Colonic mucosa (tissue), 4 donors: Measurements from ENCODE around the gene RBFOX2. TPM values are rescaled to one million over a fixed set of nuclear protein-coding genes. Genes with fewer than 3 reads are reported as not detected.
"Not testable (repeated sequence)": the region's sequence is repeated elsewhere in the genome, so short reads cannot be mapped to it uniquely, and the experiment has no call there.

Experiments used
- DNase-seq: peaks from one replicate; pipeline ENCODE4 v3.0.0-alpha.2; 2020
- H3K27ac ChIP-seq: fragments of 200-600 bp; one replicate; pipeline ENCODE4 v1.8.0; 2021
- H3K27me3 ChIP-seq: fragments of 200-600 bp; one replicate; pipeline ENCODE4 v1.8.0; 2021
- H3K36me3 ChIP-seq: fragments of 200-600 bp; one replicate; pipeline ENCODE4 v1.8.0; 2021
- H3K4me1 ChIP-seq: fragments of 200-600 bp; one replicate; pipeline ENCODE4 v1.8.0; 2021; ENCODE audit warnings: mild to moderate bottlenecking
- H3K4me3 ChIP-seq: fragments of 200-600 bp; one replicate; pipeline ENCODE4 v1.8.0; 2021
- H3K9ac ChIP-seq, 2 donors: one replicate each; pipeline ENCODE4 v1.7.0; 2013; ENCODE audit warnings: control low read depth in 2 of 2, low read depth in 2 of 2, low read length in 2 of 2
- H3K9me3 ChIP-seq: fragments of 200-600 bp; one replicate; pipeline ENCODE4 v1.8.0; 2021
- CTCF ChIP-seq: fragments of 200-600 bp; IDR thresholded peaks from one replicate; pipeline ENCODE4 v1.8.0; 2022; ENCODE audit warnings: antibody characterized with exemption, mild to moderate bottlenecking
- intact Hi-C: fragments of 100-400 bp; cut with DNase I; formaldehyde crosslinking; loops from one replicate; pipeline ENCODE4 v1.14.1; 2022
- total RNA-seq, 2 donors: library from RNA; stranded (reverse); fragmentation: NEBNext Ultra II Directional in 1 of 2; extraction: Animal tissue kit (Norgen Biotek cat#: 25700) in 1 of 2; gene quantifications; one replicate each; pipeline ENCODE4 v1.2.1, GENCODE V29; 2021
- donor health status: healthy.
- donor health status: DM: no; HTN: no; CAD: no.
- donor health status: DM: no; HTN: no; CAD: no.

RBFOX2 gene
- total RNA-seq, 2 donors from 2014 or later = 44.4 to 60.2 TPM

GRCh38 chr22:35808377-35808776 is 220.2 kb downstream of the RBFOX2 start:
- no peak for TF ChIP-seq CTCF
- no peak for DNase-seq
- Histone ChIP-seq H3K27me3 (no peaks in the 10 kb centered on the region), H3K4me3 (no peak overlapping the region), H3K9ac (no peak overlapping the region), H3K9me3 (no peaks in the 10 kb centered on the region), H3K36me3 (peaks cover 8% of the 10 kb centered on the region), H3K4me1 (no peaks in the 10 kb centered on the region), H3K27ac (no peak overlapping the region)
- intact Hi-C loops = no loop called here

GRCh38 chr22:35806668-35807067 is 222.0 kb downstream of the RBFOX2 start:
- H3K4me3 ChIP-seq, DNase-seq, intact Hi-C loops, H3K9me3 ChIP-seq, H3K4me1 ChIP-seq, H3K27me3 ChIP-seq, H3K27ac ChIP-seq, H3K9ac ChIP-seq, H3K36me3 ChIP-seq: not testable (repeated sequence)

GRCh38 chr22:35805466-35805865 is 223.2 kb downstream of the RBFOX2 start:
- H3K4me3 ChIP-seq = no peak overlapping the region
- H3K27me3 ChIP-seq = no peaks in the 10 kb centered on the region
- intact Hi-C loops = no loop called here
- H3K9me3 ChIP-seq = no peaks in the 10 kb centered on the region
- no peak overlapping the region for H3K9ac ChIP-seq
- no peak for TF ChIP-seq CTCF
- peaks cover 8% of the 10 kb centered on the region for H3K36me3 ChIP-seq
- no peaks in the 10 kb centered on the region for H3K4me1 ChIP-seq
- no peak for DNase-seq
- H3K27ac ChIP-seq = no peak overlapping the region

GRCh38 chr22:35804421-35804820 is 224.2 kb downstream of the RBFOX2 start:
- Histone ChIP-seq H3K4me1 (no peaks in the 10 kb centered on the region), H3K9me3 (no peaks in the 10 kb centered on the region), H3K36me3 (peaks cover 8% of the 10 kb centered on the region), H3K27ac (no peak overlapping the region), H3K27me3 (no peaks in the 10 kb centered on the region), H3K4me3 (no peak overlapping the region), H3K9ac (no peak overlapping the region)
- TF ChIP-seq CTCF = no peak
- no peak for DNase-seq
- intact Hi-C loops = no loop called here

GRCh38 chr22:35802885-35803284 is 225.7 kb downstream of the RBFOX2 start:
- H3K27me3 ChIP-seq = no peaks in the 10 kb centered on the region
- intact Hi-C loops = no loop called here
- no peaks in the 10 kb centered on the region for H3K36me3 ChIP-seq
- no peak for DNase-seq
- H3K4me1 ChIP-seq = no peaks in the 10 kb centered on the region
- no peak overlapping the region for H3K27ac ChIP-seq
- H3K9me3 ChIP-seq = no peaks in the 10 kb centered on the region
- H3K9ac ChIP-seq = no peak overlapping the region
- H3K4me3 ChIP-seq = no peak overlapping the region
- no peak for TF ChIP-seq CTCF

- H3K9me3 ChIP-seq, intact Hi-C loops, DNase-seq, H3K4me1 ChIP-seq, H3K36me3 ChIP-seq, H3K27me3 ChIP-seq, H3K4me3 ChIP-seq, H3K9ac ChIP-seq, H3K27ac ChIP-seq: not testable (repeated sequence)
Measured at GRCh38 chr22:35801301-35801700, 227.3 kb downstream of the RBFOX2 start.

- DNase-seq = no peak
- H3K27ac ChIP-seq = no peak overlapping the region
- no peaks in the 10 kb centered on the region for H3K36me3 ChIP-seq
- intact Hi-C loops = no loop called here
- no peak overlapping the region for H3K9ac ChIP-seq
- H3K4me3 ChIP-seq = no peak overlapping the region
- no peaks in the 10 kb centered on the region for H3K9me3 ChIP-seq
- TF ChIP-seq CTCF = no peak
- no peaks in the 10 kb centered on the region for H3K27me3 ChIP-seq
- H3K4me1 ChIP-seq = no peaks in the 10 kb centered on the region
Measured at GRCh38 chr22:35799150-35799549, 229.5 kb downstream of the RBFOX2 start.
